GM19324 (cell line): Measurements from ENCODE around the gene IVL.

Source experiments
- ATAC-seq: cut with Tn5 transposase; IDR thresholded peaks from one replicate; pipeline ENCODE4 v1.9.1; 2021; ENCODE audit warnings: mild to moderate bottlenecking, moderate library complexity; ENCODE audit not compliant: unreplicated experiment, low FRiP score

Gene IVL

DNA sequence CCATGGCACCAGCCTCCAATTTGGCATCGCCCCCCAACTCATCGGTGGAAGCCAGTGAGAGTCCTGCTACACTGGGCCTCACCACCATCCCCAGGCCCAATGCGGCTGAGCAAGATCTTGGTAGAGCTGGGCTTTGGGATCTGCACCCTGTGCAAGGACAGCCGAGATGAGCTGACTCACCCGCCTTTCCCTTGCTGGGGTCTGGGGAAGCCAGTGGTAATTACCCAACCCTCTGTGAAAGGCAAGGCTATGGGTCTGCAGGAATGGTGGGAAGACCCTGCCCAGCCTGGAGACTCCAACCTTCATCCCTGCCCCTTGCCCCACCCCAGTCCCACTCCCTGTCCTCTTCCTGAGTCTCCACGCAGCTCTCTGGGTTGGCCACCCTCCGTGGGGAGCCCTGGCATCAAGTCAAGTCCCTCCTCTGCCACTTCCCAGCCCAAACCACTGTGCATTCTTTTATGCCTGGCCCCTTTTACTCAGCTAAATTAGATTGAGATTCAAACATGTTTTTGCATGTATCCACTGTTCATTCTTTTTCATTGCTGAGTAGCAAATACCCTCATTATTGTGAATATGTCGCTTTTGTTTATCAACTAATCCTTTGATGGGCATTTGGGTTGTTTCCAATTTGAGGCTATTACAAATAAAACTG, 21.5 kb upstream of the IVL start:
- ATAC-seq: no peak

GRCh38 chr1:152888126-152888525, 20.2 kb upstream of the IVL start:
- no peak for ATAC-seq

GRCh38 chr1:152899027-152899426, 9.3 kb upstream of the IVL start:
- ATAC-seq: no peak

GRCh38 chr1:152899883-152900282, 8.5 kb upstream of the IVL start:
- no peak for ATAC-seq

DNA sequence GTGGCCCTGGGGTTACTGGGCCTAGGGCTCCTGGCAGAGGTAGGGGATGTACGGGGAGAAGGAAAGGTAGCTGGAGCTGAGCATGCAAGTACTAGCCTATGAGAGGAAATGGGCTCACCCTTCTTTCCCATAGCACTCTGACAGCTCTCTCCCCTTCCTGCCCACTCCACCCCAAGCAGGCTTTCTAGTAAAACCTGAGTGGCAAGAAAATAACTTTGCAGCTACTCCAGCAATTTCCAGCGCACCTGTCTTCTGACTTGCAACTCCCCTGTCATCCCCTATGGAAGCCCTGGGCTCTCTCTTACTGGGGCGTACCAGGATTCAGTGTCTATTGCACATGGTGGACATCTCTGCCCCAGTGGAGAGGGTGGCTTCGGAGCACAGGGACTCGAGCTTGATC, 6.7 kb upstream of the IVL start:
- ATAC-seq: no peak

- ATAC-seq: no peak
Observed at GRCh38 chr1:152902636-152903035, 5.7 kb upstream of the IVL start.

DNA sequence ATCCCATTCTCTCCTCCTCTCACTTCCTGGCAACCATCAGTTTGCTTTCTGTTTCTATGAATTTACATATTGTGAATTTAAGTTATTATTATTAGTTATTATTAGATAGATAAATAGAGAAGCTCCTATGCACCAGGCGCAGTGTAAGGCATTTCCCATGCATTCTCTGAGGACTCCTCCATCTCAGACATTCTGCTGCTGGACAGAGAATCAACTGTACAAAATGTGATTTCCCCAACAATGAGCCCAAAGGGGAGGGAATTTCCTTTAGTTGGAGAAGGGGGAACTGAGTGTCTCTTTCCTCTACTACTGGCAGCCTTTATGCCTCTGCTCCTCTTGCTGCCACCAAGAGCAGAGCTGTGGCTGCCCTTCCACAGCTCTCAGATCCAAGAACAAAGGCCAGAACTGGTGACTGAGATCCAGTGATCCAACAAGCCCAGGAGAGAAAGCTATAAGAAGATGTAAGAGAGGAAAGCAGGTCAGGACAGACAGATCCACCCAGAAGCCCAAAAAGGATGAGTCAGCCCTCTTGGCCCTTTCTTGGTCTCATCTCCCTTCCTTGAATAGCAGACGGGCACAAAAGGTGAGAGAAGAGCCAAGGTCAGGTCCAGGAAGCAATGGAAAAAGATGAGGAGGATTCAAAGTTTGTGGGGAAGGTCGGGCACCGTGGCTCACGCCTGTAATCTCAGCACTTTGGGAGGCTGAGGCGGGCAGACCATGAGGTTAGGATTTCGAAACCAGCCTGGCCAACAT, 3.5 kb upstream of the IVL start:
- no peak for ATAC-seq

- ATAC-seq: no peak
Observed at GRCh38 chr1:152906023-152906565, 2.3 kb upstream of the IVL start.

DNA sequence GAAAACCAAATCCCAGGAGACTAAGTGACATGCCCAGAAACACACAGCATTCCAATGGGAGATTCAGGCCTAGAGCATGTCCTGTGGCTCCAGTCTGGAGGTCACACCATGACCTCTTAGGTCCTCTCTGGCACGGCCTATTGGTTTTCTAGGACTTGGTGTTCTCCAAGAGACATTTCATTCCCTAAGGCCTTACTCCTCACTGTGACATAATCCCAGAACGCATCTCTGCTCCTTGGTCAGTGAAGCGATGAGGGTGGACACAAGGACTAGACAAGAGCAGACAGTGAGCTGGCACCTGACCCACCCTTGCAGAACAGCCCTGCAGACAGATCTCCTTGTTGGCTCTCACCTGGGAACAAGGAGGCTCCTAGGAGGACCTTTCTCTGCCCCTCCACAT, 860 bp downstream of the IVL start:
- ATAC-seq: no peak

GRCh38 chr1:152912471-152912870, 4.1 kb downstream of the IVL start:
- no peak for ATAC-seq

DNA sequence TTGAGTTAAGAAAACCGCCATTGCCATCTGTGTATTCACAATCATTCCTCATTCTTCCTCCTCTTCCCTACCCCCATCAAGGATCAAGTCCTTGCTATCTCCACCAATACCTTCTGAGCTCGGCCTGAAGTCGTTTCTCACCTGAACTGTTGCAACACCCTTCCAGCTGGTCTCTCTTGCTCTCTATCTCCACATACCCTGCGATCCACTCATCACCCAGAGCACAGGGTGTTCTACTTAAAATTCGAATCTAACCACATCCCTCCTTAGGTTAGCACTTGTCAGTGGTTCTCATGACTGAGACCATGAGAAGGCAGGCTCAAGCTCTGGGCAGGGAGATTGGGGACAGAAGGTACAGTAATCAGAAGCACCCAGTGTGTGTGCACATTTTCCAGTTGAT, 4.6 kb downstream of the IVL start:
- ATAC-seq: no peak

DNA sequence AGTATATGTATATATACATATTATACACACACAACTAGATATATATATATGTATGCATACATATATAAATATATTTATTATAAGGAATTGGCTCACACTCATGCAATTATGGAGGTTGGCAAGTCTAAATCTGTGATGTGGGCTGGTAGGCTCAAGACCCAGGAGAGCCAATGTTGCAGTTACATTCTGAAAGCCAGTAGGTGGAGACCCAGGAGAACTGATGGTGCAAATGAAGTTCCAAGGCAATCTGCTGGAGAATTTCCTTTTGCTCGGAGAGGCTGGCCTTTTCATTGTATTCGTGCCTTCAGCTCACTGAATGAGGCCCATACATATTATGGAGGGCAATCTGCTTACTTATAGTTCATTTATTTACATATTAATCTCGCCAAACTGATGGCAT, 9.4 kb downstream of the IVL start:
- no peak for ATAC-seq

DNA sequence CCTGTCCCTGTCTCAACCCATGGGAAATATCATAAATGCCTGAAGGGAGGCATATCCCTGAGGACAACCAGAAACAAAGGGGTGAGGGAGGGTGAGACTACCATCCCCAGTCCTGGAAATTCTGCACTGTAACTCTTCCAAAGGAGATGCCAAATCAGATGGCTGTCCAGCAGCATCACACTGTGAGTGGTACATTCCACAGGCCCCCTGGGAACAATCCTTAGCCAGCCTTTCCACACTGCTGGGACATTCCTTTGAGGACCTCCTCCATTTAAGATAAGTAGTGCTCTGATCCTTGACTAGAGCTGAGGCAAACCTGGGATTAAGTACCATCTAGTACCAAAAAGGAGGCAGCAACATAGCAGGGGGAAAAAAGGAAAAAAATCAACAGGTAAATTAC, 10.7 kb downstream of the IVL start:
- ATAC-seq: no peak

- no peak for ATAC-seq
Observed at GRCh38 chr1:152924191-152924590, 15.8 kb downstream of the IVL start.

DNA sequence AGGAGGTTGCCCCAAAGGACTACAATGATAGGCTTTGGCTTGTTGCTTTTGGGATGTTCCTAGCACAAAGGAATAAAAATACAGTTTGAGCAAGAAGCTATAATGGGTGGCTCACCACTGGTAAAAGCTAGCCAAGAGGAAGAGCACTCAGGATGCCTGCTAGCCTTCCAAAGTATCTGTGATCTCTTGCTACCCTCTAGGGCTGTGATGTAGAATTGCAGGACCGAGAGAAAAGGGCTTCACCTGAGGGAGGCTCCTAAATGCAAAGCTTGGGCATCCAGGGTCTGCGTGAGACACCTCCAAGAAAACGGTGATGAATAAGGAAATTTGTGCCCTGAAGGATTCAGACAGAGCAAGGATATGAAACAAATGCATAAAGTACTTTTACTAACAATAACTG, 17.7 kb downstream of the IVL start:
- ATAC-seq: no peak

DNA sequence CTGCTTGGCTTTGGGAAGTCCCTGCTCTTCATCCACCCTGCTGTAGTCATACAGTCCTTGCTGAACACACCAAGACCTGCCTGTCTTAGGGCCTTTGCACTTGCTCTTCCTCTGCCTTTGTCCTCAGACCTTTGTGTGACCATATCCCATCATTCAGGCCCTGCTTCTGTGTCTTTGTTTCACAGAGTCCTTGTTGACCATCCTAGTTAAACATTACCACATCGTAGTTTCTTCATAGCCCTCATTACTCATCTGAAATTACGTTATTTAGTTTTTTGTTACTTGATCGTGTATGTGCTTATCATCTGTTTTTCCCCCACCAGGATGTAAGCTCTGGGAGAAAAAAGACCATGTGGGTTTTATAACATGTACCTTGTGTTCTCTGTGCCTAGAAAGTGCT, 20.3 kb downstream of the IVL start:
- ATAC-seq: no peak

DNA sequence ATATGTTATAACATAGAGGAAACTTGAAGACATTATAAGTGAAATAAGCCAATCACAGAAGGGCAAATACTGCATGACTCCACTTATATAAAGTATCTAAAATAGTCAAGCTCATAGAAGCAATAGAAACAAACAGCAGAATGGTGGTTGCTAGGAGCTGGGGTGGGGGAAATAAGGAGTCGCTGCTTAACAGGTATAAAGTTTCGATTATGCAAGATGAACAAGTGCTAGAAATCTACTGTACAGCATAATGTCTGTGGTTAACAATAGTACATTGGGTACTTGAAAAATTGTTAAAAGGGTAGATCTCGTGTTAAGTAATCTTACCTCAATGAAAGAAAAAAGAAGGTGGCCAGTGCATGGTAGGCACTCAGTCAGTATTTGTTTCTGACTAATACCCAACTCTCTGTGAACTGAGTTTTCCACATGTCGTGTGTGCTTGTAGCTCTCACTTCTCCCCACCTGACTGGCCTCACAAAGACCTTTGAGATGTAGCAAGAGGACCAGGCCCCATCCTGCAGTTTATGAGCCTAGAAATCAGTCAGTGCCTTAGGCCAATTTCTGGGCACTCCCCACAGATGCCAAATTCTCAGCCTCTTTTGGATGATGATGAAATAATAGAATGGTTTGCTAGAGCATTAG, 23.9 kb downstream of the IVL start:
- no peak for ATAC-seq

- ATAC-seq: no peak
Observed at GRCh38 chr1:152933196-152933595, 24.9 kb downstream of the IVL start.

GRCh38 chr1:152940614-152941013, 32.3 kb downstream of the IVL start:
- ATAC-seq: no peak

DNA sequence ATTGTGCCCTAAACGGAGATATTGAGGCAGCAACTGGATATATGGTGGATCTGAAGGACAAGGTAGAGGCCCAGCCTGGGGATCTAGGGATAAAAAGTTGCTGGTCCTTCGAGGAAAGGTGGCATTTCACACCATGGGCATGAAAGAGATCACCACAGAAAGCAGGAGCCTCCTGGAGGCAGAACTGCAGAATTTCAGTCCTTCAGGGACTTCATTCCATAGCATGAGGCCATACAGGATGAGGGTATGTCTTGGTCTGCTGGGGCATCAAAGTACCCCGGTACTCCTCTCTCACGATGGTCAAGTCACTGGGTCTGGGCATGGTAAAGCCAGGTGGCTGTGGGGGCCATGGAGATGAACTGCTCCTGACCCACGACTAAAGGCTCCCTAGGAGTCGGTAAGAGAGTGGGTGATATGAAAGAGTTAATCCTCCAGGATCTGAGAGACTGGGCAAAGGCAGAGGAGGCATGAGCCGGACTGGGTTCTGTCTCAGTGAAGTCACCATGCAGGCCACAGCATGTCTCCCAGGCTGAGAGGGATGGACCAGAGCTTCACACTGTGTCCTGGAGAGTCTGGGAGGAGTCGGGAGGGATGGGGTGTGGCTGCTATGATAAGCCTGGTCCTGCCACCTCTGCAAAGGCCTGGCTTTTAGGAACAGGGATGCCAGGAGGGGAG, 32.8 kb downstream of the IVL start:
- no peak for ATAC-seq

GRCh38 chr1:152942161-152942560, 33.8 kb downstream of the IVL start:
- no peak for ATAC-seq
